Measurements from ENCODE around the gene AKAP17A.
"Not testable (repeated sequence)": the region's sequence is repeated elsewhere in the genome, so short reads cannot be mapped to it uniquely, and the experiment has no call there.

Gene AKAP17A

GRCh38 chrX:1601768-1602085 is 10.3 kb downstream of the AKAP17A start:
- no peak for DNase-seq (ENCODE audit: low read depth in 3 of 3, low spot score in 1 of 3)

DNA sequence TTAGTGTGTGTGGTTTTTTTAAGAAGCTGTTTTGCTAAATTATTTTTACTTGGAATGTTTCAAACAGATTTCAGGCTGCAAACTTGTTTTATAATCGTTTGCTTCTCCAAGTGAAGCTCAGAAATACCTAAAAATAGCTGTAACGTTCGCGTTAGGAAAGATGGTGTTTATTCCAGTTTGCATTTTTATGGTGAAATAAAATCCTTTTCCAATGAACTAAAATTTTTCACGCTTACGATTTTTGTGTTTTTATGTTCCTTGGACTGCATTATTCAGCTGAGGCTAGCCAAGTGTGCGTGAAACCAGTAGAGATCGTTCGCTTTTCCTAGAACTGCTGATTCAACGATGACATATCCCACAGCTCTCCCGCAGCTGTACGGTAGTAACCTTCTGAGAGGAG is 10.9 kb downstream of the AKAP17A start:
- DNase-seq (ENCODE audit: low read depth in 3 of 3, low spot score in 1 of 3), result no peak

- DNase-seq (ENCODE audit: low read depth in 3 of 3, low spot score in 1 of 3), result no peak
Observed at GRCh38 chrX:1606496-1606895, 15.1 kb downstream of the AKAP17A start.

DNA sequence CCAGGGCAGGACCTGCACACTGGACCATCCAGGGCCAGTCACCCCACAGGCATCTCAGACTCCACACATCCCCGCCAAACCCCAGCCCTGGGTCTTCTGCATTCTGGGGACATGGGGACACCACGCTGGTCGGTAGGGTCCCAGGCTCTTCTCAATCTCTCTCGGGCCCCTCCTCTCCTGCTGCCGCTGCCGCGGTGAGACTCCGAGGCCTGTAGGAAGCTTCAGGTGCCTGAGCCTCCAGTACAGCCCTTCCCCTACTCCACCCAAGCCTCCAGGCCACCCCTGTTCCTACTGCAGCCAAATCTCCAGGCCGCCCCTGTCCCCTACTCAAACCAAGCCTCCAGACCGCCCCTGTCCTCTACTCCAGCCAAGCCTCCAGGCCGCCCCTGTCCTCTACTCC is 17.9 kb downstream of the AKAP17A start:
- no peak for DNase-seq (ENCODE audit: low read depth in 3 of 3, low spot score in 1 of 3)

DNA sequence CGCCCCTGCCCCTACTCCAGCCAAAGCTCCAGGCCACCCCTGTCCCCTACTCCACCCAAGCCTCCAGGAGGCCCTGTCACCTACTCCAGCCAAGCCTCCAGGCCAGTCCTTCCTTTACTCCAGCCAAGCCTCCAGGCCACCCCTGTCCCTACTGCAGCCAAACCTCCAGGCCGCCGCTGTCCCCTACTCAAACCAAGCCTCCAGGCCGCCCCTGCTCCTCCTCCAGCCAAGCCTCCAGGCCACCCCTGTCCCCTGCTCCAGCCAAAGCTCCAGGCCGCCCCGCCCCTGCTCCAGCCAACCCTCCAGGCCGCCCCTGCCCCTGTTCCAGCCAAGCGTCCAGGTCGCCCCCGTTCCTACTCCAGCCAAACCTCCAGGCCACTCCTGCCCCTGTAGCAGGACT is 18.4 kb downstream of the AKAP17A start:
- no peak for DNase-seq (ENCODE audit: low read depth in 3 of 3, low spot score in 1 of 3)

GRCh38 chrX:1610166-1610565 is 18.8 kb downstream of the AKAP17A start:
- no peak for DNase-seq (ENCODE audit: low read depth in 3 of 3, low spot score in 1 of 3)

GRCh38 chrX:1610736-1611135 is 19.3 kb downstream of the AKAP17A start:
- DNase-seq (ENCODE audit: low read depth in 3 of 3, low spot score in 1 of 3), result no peak

- DNase-seq (ENCODE audit: low read depth in 3 of 3, low spot score in 1 of 3), result no peak
Observed at GRCh38 chrX:1612641-1613286, 21.4 kb downstream of the AKAP17A start.

DNA sequence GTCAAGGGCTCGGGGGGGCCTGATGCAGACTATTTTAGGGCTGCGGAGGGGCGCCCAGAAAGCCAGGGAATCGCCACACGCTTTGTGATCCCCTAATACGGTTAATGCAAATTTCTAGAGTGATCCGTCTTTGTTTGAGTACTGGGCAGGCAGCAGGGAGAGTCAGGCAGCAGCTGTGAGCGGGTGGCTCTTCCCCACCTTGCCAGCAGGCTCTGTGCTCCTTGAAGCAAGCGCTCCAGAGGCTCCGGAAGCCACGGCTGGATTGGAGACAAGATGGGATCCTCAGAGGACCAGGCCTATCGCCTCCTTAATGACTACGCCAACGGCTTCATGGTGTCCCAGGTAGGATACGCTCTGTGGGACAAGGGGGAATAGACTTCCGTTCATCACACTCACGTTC is 23.5 kb downstream of the AKAP17A start, which contains the start of gene ASMT:
Gene ASMT, plus strand, starts transcription at position 133 of the 400 bp plus-strand sequence. Its CDS starts 141 bp downstream, at position 274.
- DNase-seq (ENCODE audit: low read depth in 3 of 3, low spot score in 1 of 3), result no peak

GRCh38 chrX:1618689-1619088 is 27.3 kb downstream of the AKAP17A start:
- DNase-seq (ENCODE audit: low read depth in 3 of 3, low spot score in 1 of 3), result no peak

GRCh38 chrX:1623691-1624090 is 32.3 kb downstream of the AKAP17A start:
- DNase-seq (ENCODE audit: low read depth in 3 of 3, low spot score in 1 of 3), result no peak

DNA sequence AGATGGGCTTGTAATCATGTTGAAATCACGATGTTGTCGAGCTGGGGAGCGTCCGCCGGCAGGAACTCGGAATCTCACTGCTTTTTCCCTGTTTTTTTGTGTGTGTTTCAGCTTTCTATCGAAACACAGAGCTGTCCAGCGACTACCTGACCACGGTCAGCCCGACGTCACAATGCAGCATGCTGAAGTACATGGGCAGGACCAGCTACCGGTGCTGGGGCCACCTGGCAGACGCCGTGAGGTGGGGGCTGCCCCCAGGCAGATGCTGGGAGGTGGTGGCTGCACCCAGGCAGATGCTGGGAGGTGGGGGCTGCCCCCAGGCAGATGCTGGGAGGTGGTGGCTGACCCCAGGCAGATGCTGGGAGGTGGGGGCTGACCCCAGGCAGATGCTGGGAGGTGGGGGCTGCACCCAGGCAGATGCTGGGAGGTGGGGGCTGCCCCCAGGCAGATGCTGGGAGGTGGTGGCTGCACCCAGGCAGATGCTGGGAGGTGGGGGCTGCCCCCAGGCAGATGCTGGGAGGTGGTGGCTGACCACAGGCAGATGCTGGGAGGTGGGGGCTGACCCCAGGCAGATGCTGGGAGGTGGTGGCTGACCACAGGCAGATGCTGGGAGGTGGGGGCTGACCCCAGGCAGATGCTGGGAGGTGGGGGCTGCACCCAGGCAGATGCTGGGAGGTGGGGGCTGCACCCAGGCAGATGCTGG is 32.9 kb downstream of the AKAP17A start:
- not testable (repeated sequence) for DNase-seq (ENCODE audit: low read depth in 3 of 3, low spot score in 1 of 3)

DNA sequence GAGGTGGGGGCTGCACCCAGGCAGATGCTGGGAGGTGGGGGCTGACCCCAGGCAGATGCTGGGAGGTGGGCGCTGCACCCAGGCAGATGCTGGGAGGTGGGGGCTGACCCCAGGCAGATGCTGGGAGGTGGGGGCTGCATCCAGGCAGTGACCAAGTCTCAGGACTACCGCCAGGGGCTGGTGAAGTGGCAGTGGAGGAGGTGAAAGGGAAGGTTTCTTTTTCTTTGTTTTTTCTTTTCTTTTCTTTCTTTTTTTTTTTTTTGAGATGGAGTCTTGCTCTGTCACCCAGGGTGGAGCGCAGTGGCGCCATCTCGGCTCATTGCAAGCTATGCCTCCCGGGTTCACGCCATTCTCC is 33.4 kb downstream of the AKAP17A start:
- DNase-seq (ENCODE audit: low read depth in 3 of 3, low spot score in 1 of 3), result not testable (repeated sequence)

GRCh38 chrX:1629244-1629643 is 37.8 kb downstream of the AKAP17A start:
- DNase-seq (ENCODE audit: low read depth in 3 of 3, low spot score in 1 of 3), result no peak

GRCh38 chrX:1646009-1646408 is 54.6 kb downstream of the AKAP17A start:
- DNase-seq (ENCODE audit: low read depth in 3 of 3, low spot score in 1 of 3), result no peak

DNA sequence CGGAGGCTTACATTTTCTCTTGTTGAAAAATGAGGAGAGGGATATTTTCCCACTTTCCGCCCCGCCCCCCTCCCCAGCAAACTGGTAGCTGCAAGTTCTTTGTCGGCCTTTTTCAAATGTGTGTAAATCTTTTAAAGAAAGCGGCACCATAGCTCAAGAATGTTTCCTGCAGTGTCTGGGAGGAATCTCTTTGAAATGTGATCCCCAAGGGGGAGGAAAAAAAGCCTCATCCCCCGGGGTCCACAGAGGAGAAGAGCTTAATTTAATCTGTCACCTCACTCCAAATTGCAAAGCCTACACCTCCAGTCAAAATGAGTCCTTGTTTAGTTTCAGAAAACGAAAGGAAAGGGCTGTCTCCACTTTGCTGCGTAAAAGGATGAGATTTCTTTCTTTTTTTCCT is 58.2 kb downstream of the AKAP17A start:
- DNase-seq (ENCODE audit: low read depth in 3 of 3, low spot score in 1 of 3), result no peak
